HCT116 (cell line): ENCODE results near the gene LMAN1L. TPM values are rescaled to one million over a fixed set of nuclear protein-coding genes. Genes with fewer than 3 reads are reported as not detected.

Source experiments
- ATAC-seq: fragments of 200-7000 bp; cut with Tn5 transposase; 2 replicates; pipeline ENCODE4 v1.9.1; 2020; ENCODE audit warnings: mild to moderate bottlenecking, moderate library complexity
- BruUV-seq: library from RNA; stranded (reverse); fragments of 400-500 nt; replicated peaks from 2 replicates; lab custom pipeline; 2021; lab: Mats Ljungman, UMichigan
- CTCF ChIA-PET: fragments of 300-600 bp; sonication (Branson Sonifier 250); formaldehyde crosslinking; loops from one replicate; lab custom pipeline; 2021; ENCODE audit warnings: antibody characterized with exemption; lab: Charles Lee
- POLR2A ChIA-PET: fragments of 300-600, 350-600 bp; sonication (Branson Sonifier 250); formaldehyde crosslinking; loops from one replicate; lab custom pipeline; 2021; ENCODE audit warnings: antibody characterized with exemption; lab: Charles Lee
- RAD21 ChIA-PET, 2 experiments: fragments of 300-600 bp; sonication (Branson Sonifier 250); formaldehyde crosslinking; loops; one replicate each; lab custom pipeline; 2023; ENCODE audit warnings: low total read pairs in 2 of 2; ENCODE audit not compliant: uncharacterized antibody in 2 of 2, unreplicated experiment in 2 of 2, low non-redundant PET in 1 of 2; lab: Charles Lee
- DNase-seq: peaks from one replicate; pipeline ENCODE4 v3.0.0-alpha.2; 2010; ENCODE audit warnings: low read depth, low spot score
- H2AFZ ChIP-seq: fragments of 200-600 bp; shearing (Covaris generic), sonication (generic); 2 replicates; pipeline ENCODE4 v1.6.1; 2017; ENCODE audit warnings: low read depth, mixed run types, mixed read lengths, antibody characterized with exemption, low read length; ENCODE audit not compliant: poor library complexity, severe bottlenecking
- H3K27ac ChIP-seq: 2 replicates; pipeline ENCODE4 v1.5.1; 2012; ENCODE audit warnings: low read depth, low read length
- H3K27me3 ChIP-seq: fragments of 200-600 bp; sonication (generic); 2 replicates; pipeline ENCODE4 v1.6.1; 2016; ENCODE audit warnings: mixed run types, low read length, mixed read lengths; ENCODE audit not compliant: insufficient read depth
- H3K36me3 ChIP-seq, 2 experiments: fragments of 200-500 bp in 1 of 2; fragments of 200-600 bp in 1 of 2; sonication (Bioruptor generic) in 1 of 2; sonication (generic) in 1 of 2; 2 replicates each; pipeline versions ENCODE4 v1.5.1 to v1.6.1; 2014 to 2016; ENCODE audit warnings: low read length in 2 of 2, inconsistent platforms in 1 of 2, mixed read lengths in 1 of 2, mixed run types in 1 of 2; ENCODE audit not compliant: insufficient read depth in 2 of 2, control insufficient read depth in 1 of 2
- H3K4me1 ChIP-seq, 2 experiments: fragments of 200-600 bp in 1 of 2; sonication (generic) in 1 of 2; 2 replicates each; pipeline versions ENCODE4 v1.5.1 to v1.6.1; 2012 to 2017; ENCODE audit warnings: low read length in 2 of 2, inconsistent platforms in 1 of 2, mild to moderate bottlenecking in 1 of 2, mixed read lengths in 1 of 2, mixed run types in 1 of 2, moderate library complexity in 1 of 2; ENCODE audit not compliant: insufficient read depth in 2 of 2, control insufficient read depth in 1 of 2
- H3K4me2 ChIP-seq: fragments of 200-600 bp; sonication (generic); 2 replicates; pipeline ENCODE4 v1.6.1; 2017; ENCODE audit warnings: mixed run types, low read length, mixed read lengths
- H3K4me3 ChIP-seq, 2 experiments: fragments of 200-600 bp in 1 of 2; sonication (generic) in 1 of 2; replicated peaks in 1 of 2; 2 replicates each; pipeline ENCODE4 v1.5.1; 2011 to 2016; ENCODE audit warnings: low read length in 2 of 2, control low read depth in 1 of 2, low read depth in 1 of 2, mild to moderate bottlenecking in 1 of 2, mixed read lengths in 1 of 2, mixed run types in 1 of 2
- H3K79me2 ChIP-seq: fragments of 200-600 bp; sonication (generic); 2 replicates; pipeline ENCODE4 v1.6.1; 2017; ENCODE audit warnings: mild to moderate bottlenecking, mixed run types, low read length, moderate library complexity, mixed read lengths; ENCODE audit not compliant: insufficient read depth
- H3K9ac ChIP-seq: fragments of 200-600 bp; sonication (generic); 2 replicates; pipeline ENCODE4 v1.6.1; 2016; ENCODE audit warnings: low read length, mixed read lengths
- H3K9me2 ChIP-seq: fragments of 200-600 bp; sonication (generic), shearing (Covaris generic); 2 replicates; pipeline ENCODE4 v1.6.1; 2017; ENCODE audit warnings: mixed run types, mild to moderate bottlenecking, moderate library complexity; ENCODE audit not compliant: insufficient read depth
- H3K9me3 ChIP-seq, 2 experiments: fragments of 200-500 bp in 1 of 2; fragments of 200-600 bp in 1 of 2; sonication (Bioruptor generic) in 1 of 2; sonication (generic) in 1 of 2; 2 replicates each; pipeline ENCODE4 v1.6.1; 2014 to 2017; ENCODE audit warnings: low read length in 2 of 2, mixed read lengths in 2 of 2, inconsistent platforms in 1 of 2, low read depth in 1 of 2, mild to moderate bottlenecking in 1 of 2, mixed run types in 1 of 2, moderate library complexity in 1 of 2; ENCODE audit not compliant: control insufficient read depth in 1 of 2, insufficient read depth in 1 of 2
- H4K20me1 ChIP-seq: fragments of 200-600 bp; sonication (generic), shearing (Covaris generic); 2 replicates; pipeline ENCODE4 v1.6.1; 2017; ENCODE audit warnings: mixed run types, mild to moderate bottlenecking, moderate library complexity; ENCODE audit not compliant: insufficient read depth
- CBX3 ChIP-seq: IDR thresholded peaks from 2 replicates; pipeline ENCODE4 v1.6.1; 2012; ENCODE audit warnings: low read depth
- EZH2 ChIP-seq: fragments of 200-600 bp; sonication (generic); IDR thresholded peaks from 2 replicates; pipeline ENCODE4 v1.6.1; 2017; ENCODE audit warnings: antibody characterized with exemption, mixed run types
- POLR2A ChIP-seq: IDR thresholded peaks from 2 replicates; pipeline ENCODE4 v1.7.0; 2011; ENCODE audit warnings: borderline replicate concordance; ENCODE audit not compliant: insufficient read depth, insufficient read length; ENCODE audit errors: extremely low read depth
- RAD21 ChIP-seq: IDR thresholded peaks from 2 replicates; pipeline ENCODE4 v1.6.1; 2012; ENCODE audit warnings: low read depth, mild to moderate bottlenecking
- TCF7L2 ChIP-seq: IDR thresholded peaks from 2 replicates; pipeline ENCODE4 v1.7.0; 2011; ENCODE audit warnings: borderline replicate concordance, inconsistent platforms; ENCODE audit not compliant: insufficient read depth, insufficient read length; ENCODE audit errors: extremely low read depth
- YY1 ChIP-seq: IDR thresholded peaks from 2 replicates; pipeline ENCODE4 v1.6.1; 2011; ENCODE audit warnings: low read length, low read depth, moderate library complexity, mild to moderate bottlenecking; ENCODE audit not compliant: insufficient replicate concordance; ENCODE audit errors: extremely low read depth
- ZBTB33 ChIP-seq: IDR thresholded peaks from 2 replicates; pipeline ENCODE4 v1.6.1; 2011; ENCODE audit warnings: mild to moderate bottlenecking, low read length, moderate library complexity; ENCODE audit not compliant: insufficient replicate concordance; ENCODE audit errors: extremely low read depth
- ZFX ChIP-seq: fragments of 450-650 bp; IDR thresholded peaks from 2 replicates; pipeline ENCODE4 v1.6.1; 2017
- intact Hi-C: fragments of 100-400 bp; cut with micrococcal nuclease; formaldehyde crosslinking; loops from 2 replicates; pipeline ENCODE4 v1.10.0; 2022
- total RNA-seq: library from RNA; stranded (reverse); gene quantifications from one replicate; pipeline ENCODE4 v1.2.1, GENCODE V29; 2021; ENCODE audit not compliant: unreplicated experiment
- TF ChIP-seq, protein P1 (sequence below), 3 experiments: fragments of 200-600 bp in 1 of 3; sonication (generic) in 1 of 3; IDR thresholded peaks in 2 of 3; conservative IDR thresholded peaks in 1 of 3; 2 replicates each; pipeline ENCODE4 v1.5.1; 2012 to 2017; ENCODE audit warnings: low read depth in 2 of 3, low read length in 2 of 3, antibody characterized with exemption in 1 of 3, borderline replicate concordance in 1 of 3, control low read depth in 1 of 3, mild to moderate bottlenecking in 1 of 3, mixed read lengths in 1 of 3, mixed run types in 1 of 3, moderate library complexity in 1 of 3; ENCODE audit not compliant: insufficient read depth in 1 of 3

LMAN1L gene
- total RNA-seq, 1 experiment from 2014 or later, result 0.17 TPM

GRCh38 chr15:74791007-74791406 is 21.6 kb upstream of the LMAN1L start:
- H3K27ac ChIP-seq, result no peak overlapping the region
- no peak overlapping the region for H3K9ac ChIP-seq
- no TSS peak for BruUV-seq
- no peak overlapping the region for H2AFZ ChIP-seq
- no peaks in the 10 kb centered on the region for H3K9me2 ChIP-seq
- POLR2A ChIA-PET, result no interaction called here
- H4K20me1 ChIP-seq, result peaks cover 12% of the 10 kb centered on the region; the same call in 1 of the 2 replicates
- no peak overlapping the region for H3K4me2 ChIP-seq
- H3K79me2 ChIP-seq, result peaks cover 77% of the 10 kb centered on the region
- RAD21 ChIA-PET, result no interaction called here
- no peaks in the 10 kb centered on the region for H3K9me3 ChIP-seq
- no peak overlapping the region for H3K4me3 ChIP-seq
- intact Hi-C loops, result no loop called here
- peaks cover 11 to 30% of the 10 kb centered on the region in 2 experiments for H3K4me1 ChIP-seq
- H3K27me3 ChIP-seq, result no peaks in the 10 kb centered on the region
- H3K36me3 ChIP-seq, result no peaks in the 10 kb centered on the region; a peak in 1 of 4 replicates
- DNase-seq (no peak), ATAC-seq (no peak)
- TF ChIP-seq TCF7L2 (no peak), RAD21 (no peak), CBX3 (no peak), EZH2 (no peak), POLR2A (no peak), ZFX (no peak), YY1 (no peak), ZBTB33 (no peak)
- TF ChIP-seq, protein P1, sequence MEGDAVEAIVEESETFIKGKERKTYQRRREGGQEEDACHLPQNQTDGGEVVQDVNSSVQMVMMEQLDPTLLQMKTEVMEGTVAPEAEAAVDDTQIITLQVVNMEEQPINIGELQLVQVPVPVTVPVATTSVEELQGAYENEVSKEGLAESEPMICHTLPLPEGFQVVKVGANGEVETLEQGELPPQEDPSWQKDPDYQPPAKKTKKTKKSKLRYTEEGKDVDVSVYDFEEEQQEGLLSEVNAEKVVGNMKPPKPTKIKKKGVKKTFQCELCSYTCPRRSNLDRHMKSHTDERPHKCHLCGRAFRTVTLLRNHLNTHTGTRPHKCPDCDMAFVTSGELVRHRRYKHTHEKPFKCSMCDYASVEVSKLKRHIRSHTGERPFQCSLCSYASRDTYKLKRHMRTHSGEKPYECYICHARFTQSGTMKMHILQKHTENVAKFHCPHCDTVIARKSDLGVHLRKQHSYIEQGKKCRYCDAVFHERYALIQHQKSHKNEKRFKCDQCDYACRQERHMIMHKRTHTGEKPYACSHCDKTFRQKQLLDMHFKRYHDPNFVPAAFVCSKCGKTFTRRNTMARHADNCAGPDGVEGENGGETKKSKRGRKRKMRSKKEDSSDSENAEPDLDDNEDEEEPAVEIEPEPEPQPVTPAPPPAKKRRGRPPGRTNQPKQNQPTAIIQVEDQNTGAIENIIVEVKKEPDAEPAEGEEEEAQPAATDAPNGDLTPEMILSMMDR (IDR thresholded peaks at IDR 0.05 in 2 of 3, conservative IDR thresholded peaks at IDR 0.05 in 1 of 3; ENCODE audit: borderline replicate concordance in 1 of 3, insufficient read depth in 1 of 3, low read depth in 2 of 3, low read length in 2 of 3), result no peak
- CTCF ChIA-PET, result no interaction called here
